ENCODE data around the gene NXPH2. TPM values are rescaled to one million over a fixed set of nuclear protein-coding genes. Genes with fewer than 3 reads are reported as not detected.

The NXPH2 gene
- total and polyA plus RNA-seq, 2 donors (not counting 3 experiments of a cell fraction or from before 2014, with no cell fraction given), result not detected

GRCh38 chr2:138811431-138811830 lies 31.2 kb upstream of the NXPH2 start:
- H3K4me3 ChIP-seq (replicated peaks in 1 of 3; ENCODE audit: insufficient read depth in 1 of 3, low read depth in 1 of 3, low read length in 3 of 3), result no peak overlapping the region
- dilution Hi-C loops (cut with MboI; ENCODE audit: extremely low pct_ligation_motif_present, low sequenced_read_pairs), result no loop called here
- BruUV-seq (replicated peaks), result no TSS peak
- no peak for TF ChIP-seq EZH2 (IDR thresholded peaks at IDR 0.05; ENCODE audit: borderline replicate concordance, low read depth, low read length, severe bottlenecking)
- TF ChIP-seq FOS (IDR thresholded peaks at IDR 0.05; ENCODE audit: borderline replicate concordance, insufficient read depth, low read length), result no peak
- no peak for TF ChIP-seq MAX (IDR thresholded peaks at IDR 0.05; ENCODE audit: insufficient read depth, insufficient read length)
- TF ChIP-seq CTCF (IDR thresholded peaks at IDR 0.05; ENCODE audit: extremely low read depth in 1 of 2, insufficient read depth in 1 of 2, low read depth in 1 of 2, low read length in 2 of 2), result no peak
- TF ChIP-seq POLR2A (IDR thresholded peaks at IDR 0.05; ENCODE audit: low read depth, low read length), result no peak
- no peak for TF ChIP-seq MYC (IDR thresholded peaks at IDR 0.05; ENCODE audit: low read depth, low read length)
- TF ChIP-seq GATA2 (IDR thresholded peaks at IDR 0.05; ENCODE audit: insufficient read depth, insufficient read length, low read depth, low read length), result no peak
- TF ChIP-seq POLR2AphosphoS5 (IDR thresholded peaks at IDR 0.05; ENCODE audit: insufficient read depth, low read depth, low read length), result no peak
- TF ChIP-seq JUN (IDR thresholded peaks at IDR 0.05; ENCODE audit: borderline replicate concordance, insufficient read depth, insufficient read length, low read depth), result no peak
- H2AFZ ChIP-seq (ENCODE audit: low read depth, low read length), result no peak overlapping the region
- DNase-seq (ENCODE audit: low read depth, low spot score) (no peak), FAIRE-seq (no peak)
- no peaks in the 10 kb centered on the region for H3K4me1 ChIP-seq (ENCODE audit: control insufficient read depth, extremely low read depth, insufficient read depth, low read length)
- no peaks in the 10 kb centered on the region for H3K36me3 ChIP-seq (ENCODE audit: control insufficient read depth in 2 of 2, extremely low read depth in 1 of 2, insufficient read depth in 2 of 2, low read length in 2 of 2)
- no peaks in the 10 kb centered on the region for H3K9me1 ChIP-seq (replicated peaks; ENCODE audit: control insufficient read depth, extremely low read depth, insufficient read depth, low read length)
- no peaks in the 10 kb centered on the region for H3K9me3 ChIP-seq (replicated peaks; ENCODE audit: control insufficient read depth, insufficient read depth, low read length)
- ChIA-PET POLR2A (no interaction called here), CTCF (no interaction called here)
- H3K27ac ChIP-seq (ENCODE audit: insufficient read depth, low read depth, low read length), result no peak overlapping the region
- no peak overlapping the region for H3K4me2 ChIP-seq (ENCODE audit: insufficient read depth, low read length)
- H3K79me2 ChIP-seq (ENCODE audit: control insufficient read depth, insufficient read depth, low read length), result no peaks in the 10 kb centered on the region
- intact Hi-C loops (cut with micrococcal nuclease), result no loop called here
- H3K9ac ChIP-seq (replicated peaks; ENCODE audit: extremely low read depth, insufficient read depth, low read length), result no peak overlapping the region
- H3K27me3 ChIP-seq (ENCODE audit: control insufficient read depth in 2 of 2, insufficient read depth in 2 of 2, low read length in 2 of 2), result no peaks in the 10 kb centered on the region
- no peaks in the 10 kb centered on the region for H4K20me1 ChIP-seq (replicated peaks; ENCODE audit: control insufficient read depth, extremely low read depth, insufficient read depth, low read length)

Data from endothelial cell of umbilical vein (primary cell).